Measurements from ENCODE around the gene NSRP1.
A peak's percentile ranks its signal among the peaks of the same experiment; 100 is the strongest.

The NSRP1 gene

GRCh38 chr17:30155389-30155788 is 38.8 kb downstream of the NSRP1 start:
- H3K4me3 Mint-ChIP-seq: no peak overlapping the region
- H3K9me3 Mint-ChIP-seq: peaks cover 12 to 21% of the 10 kb centered on the region in 2 donors
- no peaks in the 10 kb centered on the region for H3K27me3 Mint-ChIP-seq
- peaks cover 26% of the 10 kb centered on the region for H3K4me1 Mint-ChIP-seq
- H3K27ac Mint-ChIP-seq: no peak overlapping the region
- DNase-seq (no peak), ATAC-seq (no peak)

GRCh38 chr17:30158896-30159625 is 42.4 kb downstream of the NSRP1 start:
- Mint-ChIP-seq H3K27ac (no peak overlapping the region), H3K4me3 (no peak overlapping the region), H3K4me1 (peaks cover 26% of the 10 kb centered on the region), H3K27me3 (no peaks in the 10 kb centered on the region), H3K9me3 (peaks cover 12 to 25% of the 10 kb centered on the region in 2 donors)
- DNase-seq (no peak), ATAC-seq (no peak)

GRCh38 chr17:30160419-30161172 is 44.0 kb downstream of the NSRP1 start:
- Mint-ChIP-seq H3K4me1 (peaks cover 36% of the 10 kb centered on the region), H3K27me3 (no peaks in the 10 kb centered on the region), H3K9me3 (peaks cover 12 to 25% of the 10 kb centered on the region in 2 donors), H3K27ac (no peak overlapping the region), H3K4me3 (no peak overlapping the region)
- DNase-seq (no peak), ATAC-seq (no peak)

- Mint-ChIP-seq H3K27ac (no peak overlapping the region), H3K9me3 (peaks cover 12 to 25% of the 10 kb centered on the region in 2 donors), H3K27me3 (no peaks in the 10 kb centered on the region), H3K4me3 (no peak overlapping the region), H3K4me1 (peaks cover 37% of the 10 kb centered on the region)
- DNase-seq (no peak), ATAC-seq (no peak)
Observed at GRCh38 chr17:30161601-30162000, 45.0 kb downstream of the NSRP1 start.

GRCh38 chr17:30164531-30164930 is 47.9 kb downstream of the NSRP1 start:
- Mint-ChIP-seq H3K27me3 (no peaks in the 10 kb centered on the region), H3K4me1 (peaks cover 21% of the 10 kb centered on the region), H3K4me3 (no peak overlapping the region), H3K27ac (no peak overlapping the region), H3K9me3 (peaks cover 0 to 13% of the 10 kb centered on the region in 2 donors)
- DNase-seq (no peak), ATAC-seq (no peak)

GRCh38 chr17:30165147-30165546 is 48.5 kb downstream of the NSRP1 start:
- Mint-ChIP-seq H3K27ac (no peak overlapping the region), H3K4me1 (peaks cover 22% of the 10 kb centered on the region), H3K4me3 (no peak overlapping the region), H3K27me3 (no peaks in the 10 kb centered on the region), H3K9me3 (peaks cover 0 to 6% of the 10 kb centered on the region in 2 donors)
- ATAC-seq (no peak), DNase-seq (no peak)

- peaks cover 27% of the 10 kb centered on the region for H3K4me1 Mint-ChIP-seq
- DNase-seq (no peak), ATAC-seq (no peak)
- H3K4me3 Mint-ChIP-seq: no peak overlapping the region
- no peak overlapping the region for H3K27ac Mint-ChIP-seq
- no peaks in the 10 kb centered on the region for H3K27me3 Mint-ChIP-seq
- H3K9me3 Mint-ChIP-seq: no peaks in the 10 kb centered on the region
Observed at GRCh38 chr17:30165960-30166359, 49.3 kb downstream of the NSRP1 start.

- Mint-ChIP-seq H3K27me3 (no peaks in the 10 kb centered on the region), H3K4me1 (peaks cover 38% of the 10 kb centered on the region), H3K4me3 (no peak overlapping the region), H3K9me3 (no peaks in the 10 kb centered on the region), H3K27ac (no peak overlapping the region)
- ATAC-seq (no peak), DNase-seq (no peak)
Observed at GRCh38 chr17:30170415-30170987, 53.9 kb downstream of the NSRP1 start.

GRCh38 chr17:30172560-30172959 is 55.9 kb downstream of the NSRP1 start:
- DNase-seq: no peak
- H3K27me3 Mint-ChIP-seq: no peaks in the 10 kb centered on the region
- no peak overlapping the region for H3K27ac Mint-ChIP-seq
- H3K4me1 Mint-ChIP-seq: peaks cover 26% of the 10 kb centered on the region
- ATAC-seq: no peak
- no peaks in the 10 kb centered on the region for H3K9me3 Mint-ChIP-seq
- no peak overlapping the region for H3K4me3 Mint-ChIP-seq

GRCh38 chr17:30173649-30174048 is 57.0 kb downstream of the NSRP1 start:
- Mint-ChIP-seq H3K4me3 (no peak overlapping the region), H3K27me3 (no peaks in the 10 kb centered on the region), H3K27ac (no peak overlapping the region), H3K9me3 (no peaks in the 10 kb centered on the region), H3K4me1 (peaks cover 26% of the 10 kb centered on the region)
- peak; percentile 100 for ATAC-seq
- DNase-seq: peak; percentile 27 to 53

GRCh38 chr17:30174556-30174955 is 57.9 kb downstream of the NSRP1 start:
- ATAC-seq: no peak
- no peak overlapping the region for H3K4me3 Mint-ChIP-seq
- no peaks in the 10 kb centered on the region for H3K27me3 Mint-ChIP-seq

GRCh38 chr17:30176855-30177254 is 60.2 kb downstream of the NSRP1 start:
- ATAC-seq (no peak), DNase-seq (no peak)
- Mint-ChIP-seq H3K27me3 (no peaks in the 10 kb centered on the region), H3K27ac (no peak overlapping the region), H3K4me3 (no peak overlapping the region), H3K4me1 (peaks cover 21% of the 10 kb centered on the region), H3K9me3 (no peaks in the 10 kb centered on the region)

More at GRCh38 chr17:30174556-30174955, 57.9 kb downstream of the NSRP1 start:
- H3K4me1 Mint-ChIP-seq: peaks cover 26% of the 10 kb centered on the region
- peak overlapping the region in 1 of 2 donors; percentile 7 for H3K27ac Mint-ChIP-seq
- no peaks in the 10 kb centered on the region for H3K9me3 Mint-ChIP-seq
- DNase-seq: no peak

GRCh38 chr17:30186761-30187160 is 70.1 kb downstream of the NSRP1 start:
- Mint-ChIP-seq H3K4me1 (peaks cover 6% of the 10 kb centered on the region), H3K4me3 (no peak overlapping the region), H3K27ac (no peak overlapping the region), H3K9me3 (no peaks in the 10 kb centered on the region), H3K27me3 (no peaks in the 10 kb centered on the region)
- no peak for ATAC-seq
- no peak for DNase-seq

GRCh38 chr17:30187573-30187972 is 71.0 kb downstream of the NSRP1 start:
- Mint-ChIP-seq H3K27ac (no peak overlapping the region), H3K27me3 (no peaks in the 10 kb centered on the region), H3K4me3 (no peak overlapping the region), H3K9me3 (no peaks in the 10 kb centered on the region), H3K4me1 (peaks cover 6% of the 10 kb centered on the region)
- no peak for ATAC-seq
- DNase-seq: no peak

- Mint-ChIP-seq H3K27me3 (no peaks in the 10 kb centered on the region), H3K4me1 (peaks cover 6% of the 10 kb centered on the region), H3K27ac (no peak overlapping the region), H3K4me3 (no peak overlapping the region), H3K9me3 (no peaks in the 10 kb centered on the region)
- ATAC-seq: no peak
- no peak for DNase-seq
Observed at GRCh38 chr17:30188211-30188939, 71.8 kb downstream of the NSRP1 start.
